GM23338 (cell line): ENCODE data around the gene LRR1. TPM values are rescaled to one million over a fixed set of nuclear protein-coding genes. Genes with fewer than 3 reads are reported as not detected.

Experiments used
- ATAC-seq: fragments of 200-7000 bp; cut with Tn5 transposase; 3 replicates; pipeline ENCODE4 v1.9.1; 2020
- DNase-seq: peaks from one replicate; pipeline ENCODE4 v3.0.0-alpha.2; 2015; ENCODE audit warnings: low spot score
- H2AFZ ChIP-seq: fragments of 200-600 bp; sonication (generic); 2 replicates; pipeline ENCODE4 v1.8.0; 2016; ENCODE audit warnings: antibody characterized with exemption, mild to moderate bottlenecking, moderate library complexity
- H3F3A ChIP-seq: fragments of 200-600 bp; sonication (generic); replicated peaks from 2 replicates; pipeline ENCODE4 v1.8.0; 2017; ENCODE audit warnings: antibody characterized with exemption, mixed run types, low read depth
- H3K27ac ChIP-seq: fragments of 200-600 bp; sonication (generic); 2 replicates; pipeline ENCODE4 v1.6.1; 2016; ENCODE audit warnings: low read depth
- H3K27me3 ChIP-seq: fragments of 200-600 bp; sonication (generic); 2 replicates; pipeline ENCODE4 v1.8.0; 2016; ENCODE audit warnings: mild to moderate bottlenecking, mixed run types, moderate library complexity; ENCODE audit not compliant: insufficient read depth
- H3K36me3 ChIP-seq: fragments of 200-600 bp; sonication (generic); 2 replicates; pipeline ENCODE4 v1.8.0; 2016; ENCODE audit warnings: mild to moderate bottlenecking; ENCODE audit not compliant: insufficient read depth
- H3K4me1 ChIP-seq: fragments of 200-600 bp; sonication (generic); 2 replicates; pipeline ENCODE4 v1.8.0; 2016; ENCODE audit warnings: mild to moderate bottlenecking, moderate library complexity; ENCODE audit not compliant: insufficient read depth
- H3K4me2 ChIP-seq: fragments of 200-600 bp; sonication (generic); 2 replicates; pipeline ENCODE4 v1.7.1; 2017; ENCODE audit warnings: mixed run types
- H3K4me3 ChIP-seq: fragments of 200-600 bp; sonication (generic); 2 replicates; pipeline ENCODE4 v1.6.1; 2016; ENCODE audit warnings: mixed run types
- H3K79me2 ChIP-seq: fragments of 200-600 bp; sonication (generic); replicated peaks from 2 replicates; pipeline ENCODE4 v1.8.0; 2017; ENCODE audit warnings: mild to moderate bottlenecking; ENCODE audit not compliant: insufficient read depth
- H3K9me2 ChIP-seq: fragments of 200-600 bp; sonication (generic); 2 replicates; pipeline ENCODE4 v1.8.0; 2017; ENCODE audit not compliant: insufficient read depth
- H4K20me1 ChIP-seq: fragments of 200-600 bp; sonication (generic); replicated peaks from 2 replicates; pipeline ENCODE4 v1.8.0; 2017; ENCODE audit warnings: mild to moderate bottlenecking; ENCODE audit not compliant: insufficient read depth
- H3K27ac Mint-ChIP-seq: 2 replicates; pipeline ENCODE4 v1.8.0; 2020; ENCODE audit warnings: inconsistent platforms, mild to moderate bottlenecking, moderate library complexity, mixed read lengths
- H3K27me3 Mint-ChIP-seq: 3 replicates; pipeline ENCODE4 v1.8.0; 2022; ENCODE audit warnings: low read depth, mild to moderate bottlenecking, moderate library complexity, mixed read lengths, inconsistent platforms; ENCODE audit not compliant: insufficient read depth, poor library complexity
- H3K36me3 Mint-ChIP-seq: 3 replicates; pipeline ENCODE4 v1.8.0; 2021; ENCODE audit warnings: low read depth, mild to moderate bottlenecking, inconsistent platforms, moderate library complexity, mixed read lengths
- H3K4me1 Mint-ChIP-seq: 3 replicates; pipeline ENCODE4 v1.8.0; 2020; ENCODE audit warnings: mild to moderate bottlenecking, inconsistent platforms, mixed read lengths
- H3K4me3 Mint-ChIP-seq: 3 replicates; pipeline ENCODE4 v1.8.0; 2021; ENCODE audit warnings: moderate library complexity, mild to moderate bottlenecking, inconsistent platforms, mixed read lengths
- H3K9me3 Mint-ChIP-seq: 3 replicates; pipeline ENCODE4 v1.8.0; 2020; ENCODE audit warnings: moderate library complexity, mild to moderate bottlenecking, inconsistent platforms, mixed read lengths
- CTCF ChIP-seq, 2 experiments: fragments of 200-600 bp in 1 of 2; sonication (generic) in 1 of 2; conservative IDR thresholded peaks; 2 replicates each; pipeline versions ENCODE4 v1.5.1 to v1.6.1; 2016 to 2017; ENCODE audit warnings: antibody characterized with exemption in 2 of 2, low read depth in 2 of 2, mild to moderate bottlenecking in 2 of 2, moderate library complexity in 1 of 2
- ETS1 ChIP-seq: IDR thresholded peaks from 2 replicates; pipeline ENCODE4 v1.6.1; 2016; ENCODE audit warnings: antibody characterized with exemption
- EZH2 ChIP-seq: fragments of 200-600 bp; sonication (generic); IDR thresholded peaks from one replicate; pipeline ENCODE4 v1.8.0; 2017; ENCODE audit warnings: antibody characterized with exemption, mild to moderate bottlenecking, low read depth; ENCODE audit not compliant: unreplicated experiment
- NANOG ChIP-seq: IDR thresholded peaks from 2 replicates; pipeline ENCODE4 v1.6.1; 2016; ENCODE audit warnings: antibody characterized with exemption, borderline replicate concordance
- POLR2AphosphoS5 ChIP-seq: IDR thresholded peaks from 2 replicates; pipeline ENCODE4 v1.6.1; 2016; ENCODE audit warnings: antibody characterized with exemption, low read depth
- STAT1 ChIP-seq: IDR thresholded peaks from one replicate; pipeline ENCODE4 v1.6.1; 2016; ENCODE audit warnings: antibody characterized with exemption; ENCODE audit not compliant: unreplicated experiment
- ZNF114 ChIP-seq: fragments of 250-450 bp; sonication (Bioruptor Pico); IDR thresholded peaks from 2 replicates; pipeline ENCODE4 v1.5.0; 2020; ENCODE audit warnings: mild to moderate bottlenecking, moderate library complexity
- ZNF331 ChIP-seq: fragments of 250-450 bp; sonication (Bioruptor Pico); IDR thresholded peaks from 2 replicates; pipeline ENCODE4 v1.5.0; 2020; ENCODE audit warnings: low read depth, mild to moderate bottlenecking, moderate library complexity
- ZNF462 ChIP-seq: fragments of 250-450 bp; sonication (Bioruptor Pico); IDR thresholded peaks from 2 replicates; pipeline ENCODE4 v1.5.0; 2020; ENCODE audit warnings: mild to moderate bottlenecking, moderate library complexity
- polyA plus RNA-seq: library from polyadenylated mRNA; unstranded; fragments of >200 nt; fragmentation: Nextera tagmentation; extraction: Ambion mirVana; gene quantifications from 2 replicates; pipeline ENCODE4 v1.2.1, GENCODE V29; 2016
- total RNA-seq: library from RNA; depleted of rRNA; stranded (reverse); fragments of >200 nt; shearing (Covaris generic); gene quantifications from 2 replicates; pipeline ENCODE4 v1.2.3, GENCODE V29; 2014
- TF ChIP-seq, protein P1 (sequence below): IDR thresholded peaks from one replicate; pipeline ENCODE4 v1.6.1; 2018; ENCODE audit warnings: antibody characterized with exemption; ENCODE audit not compliant: unreplicated experiment

Gene LRR1
- total and polyA plus RNA-seq, 2 experiments from 2014 or later: 31.8 to 41.9 TPM

DNA sequence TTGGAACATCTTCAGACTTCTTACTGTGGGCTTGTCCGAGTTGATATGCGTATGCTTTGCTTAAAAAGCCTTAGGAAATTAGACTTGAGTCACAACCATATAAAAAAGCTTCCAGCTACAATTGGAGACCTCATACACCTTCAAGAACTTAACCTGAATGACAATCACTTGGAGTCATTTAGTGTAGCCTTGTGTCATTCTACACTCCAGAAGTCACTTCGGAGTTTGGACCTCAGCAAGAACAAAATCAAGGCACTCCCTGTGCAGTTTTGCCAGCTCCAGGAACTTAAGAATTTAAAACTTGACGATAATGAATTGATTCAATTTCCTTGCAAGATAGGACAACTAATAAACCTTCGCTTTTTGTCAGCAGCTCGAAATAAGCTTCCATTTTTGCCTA is 8.8 kb downstream of the LRR1 start (continued):
- TF ChIP-seq, protein P1, sequence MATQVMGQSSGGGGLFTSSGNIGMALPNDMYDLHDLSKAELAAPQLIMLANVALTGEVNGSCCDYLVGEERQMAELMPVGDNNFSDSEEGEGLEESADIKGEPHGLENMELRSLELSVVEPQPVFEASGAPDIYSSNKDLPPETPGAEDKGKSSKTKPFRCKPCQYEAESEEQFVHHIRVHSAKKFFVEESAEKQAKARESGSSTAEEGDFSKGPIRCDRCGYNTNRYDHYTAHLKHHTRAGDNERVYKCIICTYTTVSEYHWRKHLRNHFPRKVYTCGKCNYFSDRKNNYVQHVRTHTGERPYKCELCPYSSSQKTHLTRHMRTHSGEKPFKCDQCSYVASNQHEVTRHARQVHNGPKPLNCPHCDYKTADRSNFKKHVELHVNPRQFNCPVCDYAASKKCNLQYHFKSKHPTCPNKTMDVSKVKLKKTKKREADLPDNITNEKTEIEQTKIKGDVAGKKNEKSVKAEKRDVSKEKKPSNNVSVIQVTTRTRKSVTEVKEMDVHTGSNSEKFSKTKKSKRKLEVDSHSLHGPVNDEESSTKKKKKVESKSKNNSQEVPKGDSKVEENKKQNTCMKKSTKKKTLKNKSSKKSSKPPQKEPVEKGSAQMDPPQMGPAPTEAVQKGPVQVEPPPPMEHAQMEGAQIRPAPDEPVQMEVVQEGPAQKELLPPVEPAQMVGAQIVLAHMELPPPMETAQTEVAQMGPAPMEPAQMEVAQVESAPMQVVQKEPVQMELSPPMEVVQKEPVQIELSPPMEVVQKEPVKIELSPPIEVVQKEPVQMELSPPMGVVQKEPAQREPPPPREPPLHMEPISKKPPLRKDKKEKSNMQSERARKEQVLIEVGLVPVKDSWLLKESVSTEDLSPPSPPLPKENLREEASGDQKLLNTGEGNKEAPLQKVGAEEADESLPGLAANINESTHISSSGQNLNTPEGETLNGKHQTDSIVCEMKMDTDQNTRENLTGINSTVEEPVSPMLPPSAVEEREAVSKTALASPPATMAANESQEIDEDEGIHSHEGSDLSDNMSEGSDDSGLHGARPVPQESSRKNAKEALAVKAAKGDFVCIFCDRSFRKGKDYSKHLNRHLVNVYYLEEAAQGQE: no peak
- TF ChIP-seq ZNF114 (CRISPR knock-in tag) (no peak), NANOG (no peak)

DNA sequence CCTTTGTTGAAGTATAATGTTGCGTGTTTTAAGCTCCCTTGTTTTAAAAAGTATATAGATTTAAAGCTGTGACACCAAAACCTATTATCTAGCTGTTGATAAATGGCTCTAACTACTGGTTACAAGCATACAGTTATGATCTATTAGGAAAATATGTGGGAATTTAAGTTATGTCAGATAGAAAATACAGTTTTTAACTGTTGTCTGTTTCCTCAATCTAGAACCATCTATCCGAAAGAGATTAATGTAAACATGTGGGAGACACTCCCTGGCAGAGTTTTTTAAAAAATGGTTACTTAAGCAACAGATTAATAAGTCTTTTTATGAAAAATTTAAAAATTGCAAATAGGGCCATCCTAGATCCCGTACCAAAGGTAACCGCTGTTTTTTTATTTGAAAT is 13.5 kb downstream of the LRR1 start:
- Histone ChIP-seq H3K4me1 (no peaks in the 10 kb centered on the region), H3K9me2 (no peaks in the 10 kb centered on the region), H3K36me3 (peaks cover 10% of the 10 kb centered on the region), H3K79me2 (peaks cover 14% of the 10 kb centered on the region; the same call in 1 of the 2 replicates), H3K27ac (no peak overlapping the region), H3K4me2 (no peak overlapping the region), H4K20me1 (peaks cover 20% of the 10 kb centered on the region; the same call in 1 of the 2 replicates), H2AFZ (no peak overlapping the region), H3K27me3 (no peaks in the 10 kb centered on the region), H3K4me3 (no peak overlapping the region), H3F3A (no peaks in the 10 kb centered on the region; the same call in 1 of the 2 replicates)
- no peak for ATAC-seq
- Mint-ChIP-seq H3K4me3 (no peak overlapping the region), H3K27ac (no peak overlapping the region), H3K4me1 (peaks cover 2% of the 10 kb centered on the region; the same call in 2 of the 3 replicates), H3K9me3 (no peaks in the 10 kb centered on the region), H3K36me3 (peaks cover 44% of the 10 kb centered on the region; the same call in 2 of the 3 replicates), H3K27me3 (no peaks in the 10 kb centered on the region)
- no peak for DNase-seq
- TF ChIP-seq EZH2 (no peak), CTCF (conservative IDR thresholded peaks at IDR 0.05; ENCODE audit: low read depth in 2 of 2) (no peak), ZNF462 (no peak), POLR2AphosphoS5 (no peak), STAT1 (no peak), ETS1 (no peak), ZNF114 (CRISPR knock-in tag) (no peak), ZNF331 (CRISPR knock-in tag) (no peak)
